Skeletal muscle satellite cell (primary cell): ENCODE measurements around the gene FANCC.

Source experiments
- H3K27me3 ChIP-seq: 2 replicates; pipeline ENCODE4 v1.7.0; 2013; ENCODE audit warnings: low read length; ENCODE audit not compliant: control insufficient read depth, insufficient read depth
- H3K36me3 ChIP-seq: 2 replicates; pipeline ENCODE4 v1.7.0; 2013; ENCODE audit warnings: mild to moderate bottlenecking, control low read depth, low read length; ENCODE audit not compliant: insufficient read depth
- H3K4me1 ChIP-seq: 2 replicates; pipeline ENCODE4 v1.7.0; 2013; ENCODE audit warnings: low read length; ENCODE audit not compliant: control insufficient read depth, insufficient read depth
- H3K4me2 ChIP-seq: 2 replicates; pipeline ENCODE4 v1.7.0; 2013; ENCODE audit warnings: mild to moderate bottlenecking, low read length
- H3K4me3 ChIP-seq: 2 replicates; pipeline ENCODE4 v1.7.0; 2013; ENCODE audit warnings: low read length
- H3K9ac ChIP-seq: 2 replicates; pipeline ENCODE4 v1.7.0; 2013; ENCODE audit warnings: mild to moderate bottlenecking, low read depth, low read length, moderate library complexity
- H3K9me3 ChIP-seq: replicated peaks from 2 replicates; pipeline ENCODE4 v1.7.0; 2013; ENCODE audit warnings: mild to moderate bottlenecking, control low read depth, low read length

The FANCC gene

GRCh38 chr9:95261890-95262289, 55.6 kb downstream of the FANCC start:
- Histone ChIP-seq H3K36me3 (no peaks in the 10 kb centered on the region), H3K4me3 (no peak overlapping the region), H3K4me2 (no peak overlapping the region), H3K4me1 (peaks cover 3% of the 10 kb centered on the region), H3K9me3 (no peaks in the 10 kb centered on the region), H3K27me3 (no peaks in the 10 kb centered on the region), H3K9ac (no peak overlapping the region)

- Histone ChIP-seq H3K4me1 (no peaks in the 10 kb centered on the region), H3K27me3 (no peaks in the 10 kb centered on the region), H3K9ac (no peak overlapping the region), H3K4me3 (no peak overlapping the region), H3K9me3 (no peaks in the 10 kb centered on the region), H3K4me2 (no peak overlapping the region), H3K36me3 (no peaks in the 10 kb centered on the region)
These were observed 66.9 kb downstream of the FANCC start for GRCh38 chr9:95250462-95251221.

- Histone ChIP-seq H3K9ac (no peak overlapping the region), H3K4me2 (no peak overlapping the region), H3K9me3 (no peaks in the 10 kb centered on the region), H3K36me3 (no peaks in the 10 kb centered on the region), H3K4me3 (no peak overlapping the region), H3K4me1 (no peaks in the 10 kb centered on the region), H3K27me3 (no peaks in the 10 kb centered on the region)
These were observed 67.5 kb downstream of the FANCC start for GRCh38 chr9:95249986-95250385.

GRCh38 chr9:95246547-95246946, 71.0 kb downstream of the FANCC start:
- Histone ChIP-seq H3K4me3 (no peak overlapping the region), H3K4me1 (no peaks in the 10 kb centered on the region), H3K9ac (no peak overlapping the region), H3K4me2 (no peak overlapping the region), H3K36me3 (no peaks in the 10 kb centered on the region), H3K27me3 (no peaks in the 10 kb centered on the region), H3K9me3 (no peaks in the 10 kb centered on the region)

GRCh38 chr9:95242613-95243012, 74.9 kb downstream of the FANCC start:
- Histone ChIP-seq H3K4me1 (no peaks in the 10 kb centered on the region), H3K4me2 (no peak overlapping the region), H3K27me3 (no peaks in the 10 kb centered on the region), H3K4me3 (no peak overlapping the region), H3K36me3 (no peaks in the 10 kb centered on the region), H3K9me3 (no peaks in the 10 kb centered on the region), H3K9ac (no peak overlapping the region)

GRCh38 chr9:95239071-95239470, 78.4 kb downstream of the FANCC start:
- Histone ChIP-seq H3K36me3 (no peaks in the 10 kb centered on the region), H3K9ac (no peak overlapping the region), H3K4me2 (no peak overlapping the region), H3K27me3 (no peaks in the 10 kb centered on the region), H3K9me3 (no peaks in the 10 kb centered on the region), H3K4me1 (no peaks in the 10 kb centered on the region), H3K4me3 (no peak overlapping the region)

- Histone ChIP-seq H3K27me3 (no peaks in the 10 kb centered on the region), H3K36me3 (no peaks in the 10 kb centered on the region), H3K4me3 (no peak overlapping the region), H3K4me1 (no peaks in the 10 kb centered on the region), H3K9me3 (no peaks in the 10 kb centered on the region), H3K4me2 (no peak overlapping the region), H3K9ac (no peak overlapping the region)
These were observed 80.2 kb downstream of the FANCC start for GRCh38 chr9:95237336-95237735.

GRCh38 chr9:95230046-95230445, 87.5 kb downstream of the FANCC start:
- H3K4me3 ChIP-seq = no peak overlapping the region
- H3K9me3 ChIP-seq = no peaks in the 10 kb centered on the region
- no peak overlapping the region for H3K9ac ChIP-seq
- no peaks in the 10 kb centered on the region for H3K27me3 ChIP-seq
- H3K4me2 ChIP-seq = no peak overlapping the region
- H3K36me3 ChIP-seq = no peaks in the 10 kb centered on the region
- no peaks in the 10 kb centered on the region for H3K4me1 ChIP-seq

GRCh38 chr9:95229230-95229915, 88.1 kb downstream of the FANCC start:
- H3K9ac ChIP-seq = no peak overlapping the region
- no peak overlapping the region for H3K4me2 ChIP-seq
- H3K36me3 ChIP-seq = no peaks in the 10 kb centered on the region
- H3K9me3 ChIP-seq = no peaks in the 10 kb centered on the region
- no peaks in the 10 kb centered on the region for H3K4me1 ChIP-seq
- H3K4me3 ChIP-seq = no peak overlapping the region
- H3K27me3 ChIP-seq = no peaks in the 10 kb centered on the region

- Histone ChIP-seq H3K4me1 (no peaks in the 10 kb centered on the region), H3K27me3 (no peaks in the 10 kb centered on the region), H3K9ac (no peak overlapping the region), H3K36me3 (no peaks in the 10 kb centered on the region), H3K9me3 (no peaks in the 10 kb centered on the region), H3K4me2 (no peak overlapping the region), H3K4me3 (no peak overlapping the region)
These were observed 90.6 kb downstream of the FANCC start for GRCh38 chr9:95226921-95227320.

- H3K36me3 ChIP-seq = no peaks in the 10 kb centered on the region
- no peak overlapping the region for H3K4me2 ChIP-seq
- H3K27me3 ChIP-seq = no peaks in the 10 kb centered on the region
- H3K9me3 ChIP-seq = no peaks in the 10 kb centered on the region
- H3K4me3 ChIP-seq = no peak overlapping the region
- no peak overlapping the region for H3K9ac ChIP-seq
- H3K4me1 ChIP-seq = no peaks in the 10 kb centered on the region
These were observed 91.8 kb downstream of the FANCC start for GRCh38 chr9:95225726-95226106.
